ENCODE results near the gene CLIP1.

DNA sequence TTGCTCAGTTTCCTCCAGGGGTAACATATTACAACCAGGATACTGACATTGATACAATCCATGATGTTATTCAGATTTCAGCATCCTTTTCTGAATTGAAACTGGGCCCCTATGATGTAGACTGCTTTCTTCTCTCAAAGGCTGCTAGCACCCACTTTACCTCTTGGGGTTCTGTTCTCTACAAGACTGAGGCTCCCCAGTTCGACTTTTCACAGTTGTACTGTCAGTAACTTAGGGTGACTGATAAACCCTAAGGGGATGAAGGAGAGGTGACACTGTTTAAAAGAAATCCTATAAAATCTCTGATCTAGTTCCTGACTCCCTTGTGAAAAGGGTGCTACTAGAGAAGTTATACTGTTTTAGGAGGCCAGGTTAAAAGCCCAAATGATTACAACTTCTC, 157.0 kb downstream of the CLIP1 start:
- TF ChIP-seq, protein P1, sequence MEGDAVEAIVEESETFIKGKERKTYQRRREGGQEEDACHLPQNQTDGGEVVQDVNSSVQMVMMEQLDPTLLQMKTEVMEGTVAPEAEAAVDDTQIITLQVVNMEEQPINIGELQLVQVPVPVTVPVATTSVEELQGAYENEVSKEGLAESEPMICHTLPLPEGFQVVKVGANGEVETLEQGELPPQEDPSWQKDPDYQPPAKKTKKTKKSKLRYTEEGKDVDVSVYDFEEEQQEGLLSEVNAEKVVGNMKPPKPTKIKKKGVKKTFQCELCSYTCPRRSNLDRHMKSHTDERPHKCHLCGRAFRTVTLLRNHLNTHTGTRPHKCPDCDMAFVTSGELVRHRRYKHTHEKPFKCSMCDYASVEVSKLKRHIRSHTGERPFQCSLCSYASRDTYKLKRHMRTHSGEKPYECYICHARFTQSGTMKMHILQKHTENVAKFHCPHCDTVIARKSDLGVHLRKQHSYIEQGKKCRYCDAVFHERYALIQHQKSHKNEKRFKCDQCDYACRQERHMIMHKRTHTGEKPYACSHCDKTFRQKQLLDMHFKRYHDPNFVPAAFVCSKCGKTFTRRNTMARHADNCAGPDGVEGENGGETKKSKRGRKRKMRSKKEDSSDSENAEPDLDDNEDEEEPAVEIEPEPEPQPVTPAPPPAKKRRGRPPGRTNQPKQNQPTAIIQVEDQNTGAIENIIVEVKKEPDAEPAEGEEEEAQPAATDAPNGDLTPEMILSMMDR (conservative IDR thresholded peaks at IDR 0.05; ENCODE audit: low read length) = no peak; the same call in 1 of the 2 replicates
- no peak for TF ChIP-seq EZH2phosphoT487 (IDR thresholded peaks at IDR 0.05; ENCODE audit: borderline replicate concordance, low read depth, low read length)
